ENCODE data around the gene ADGRD1. TPM values are rescaled to one million over a fixed set of nuclear protein-coding genes. Genes with fewer than 3 reads are reported as not detected.
A peak's percentile ranks its signal among the peaks of the same experiment; 100 is the strongest.

Gene ADGRD1
- total RNA-seq, 2 donors from 2014 or later: 143 to 254 TPM

- ATAC-seq (no peak), DNase-seq (no peak)
- intact Hi-C loops (cut with DNase I): no loop called here
Observed at GRCh38 chr12:131012279-131013069, 58.8 kb downstream of the ADGRD1 start.

GRCh38 chr12:131013118-131013517 lies 59.4 kb downstream of the ADGRD1 start:
- no peak for ATAC-seq
- no peak for DNase-seq
- intact Hi-C loops (cut with DNase I): no loop called here

GRCh38 chr12:131014343-131014742 lies 60.6 kb downstream of the ADGRD1 start:
- intact Hi-C loops (cut with DNase I): no loop called here
- ATAC-seq (no peak), DNase-seq (no peak)

GRCh38 chr12:131015581-131016337 lies 62.1 kb downstream of the ADGRD1 start:
- intact Hi-C loops (cut with DNase I): no loop called here
- ATAC-seq: no peak

GRCh38 chr12:131017477-131017991 lies 63.8 kb downstream of the ADGRD1 start:
- intact Hi-C loops (cut with DNase I): no loop called here
- ATAC-seq (no peak), DNase-seq (no peak)

More at GRCh38 chr12:131015581-131016337, 62.1 kb downstream of the ADGRD1 start:
- DNase-seq: no peak

- DNase-seq (no peak), ATAC-seq (no peak)
- intact Hi-C loops (cut with DNase I): no loop called here
Observed at GRCh38 chr12:131018019-131018620, 64.4 kb downstream of the ADGRD1 start.

- DNase-seq: no peak
- no peak for ATAC-seq
- intact Hi-C loops (cut with DNase I): no loop called here
Observed at GRCh38 chr12:131018808-131019397, 65.2 kb downstream of the ADGRD1 start.

GRCh38 chr12:131020326-131021153 lies 66.8 kb downstream of the ADGRD1 start:
- intact Hi-C loops (cut with DNase I): no loop called here
- DNase-seq (no peak), ATAC-seq (peak in 1 of 2 donors; percentile 4)

- DNase-seq (no peak), ATAC-seq (no peak)
- intact Hi-C loops (cut with DNase I): no loop called here
Observed at GRCh38 chr12:131021154-131021541, 67.4 kb downstream of the ADGRD1 start.

- DNase-seq (no peak), ATAC-seq (no peak)
- intact Hi-C loops (cut with DNase I): no loop called here
Observed at GRCh38 chr12:131024026-131024425, 70.3 kb downstream of the ADGRD1 start.

GRCh38 chr12:131024721-131025120 lies 71.0 kb downstream of the ADGRD1 start:
- DNase-seq (no peak), ATAC-seq (no peak)
- intact Hi-C loops (cut with DNase I): no loop called here

- DNase-seq: no peak
- ATAC-seq: no peak
- intact Hi-C loops (cut with DNase I): no loop called here
Observed at GRCh38 chr12:131025234-131025633, 71.5 kb downstream of the ADGRD1 start.

GRCh38 chr12:131025939-131026702 lies 72.4 kb downstream of the ADGRD1 start:
- ATAC-seq: peak; percentile 8 to 10
- DNase-seq: no peak
- intact Hi-C loops (cut with DNase I): no loop called here

GRCh38 chr12:131026754-131027153 lies 73.0 kb downstream of the ADGRD1 start:
- ATAC-seq: no peak
- DNase-seq: no peak
- intact Hi-C loops (cut with DNase I): no loop called here

- ATAC-seq (no peak), DNase-seq (no peak)
- intact Hi-C loops (cut with DNase I): no loop called here
Observed at GRCh38 chr12:131027264-131027663, 73.6 kb downstream of the ADGRD1 start.

- DNase-seq (no peak), ATAC-seq (no peak)
- intact Hi-C loops (cut with DNase I): no loop called here
Observed at GRCh38 chr12:131027876-131028586, 74.3 kb downstream of the ADGRD1 start.

- intact Hi-C loops (cut with DNase I): no loop called here
- ATAC-seq: peak; percentile 66 to 69
- peak; percentile 68 for DNase-seq
Observed at GRCh38 chr12:131028587-131029338, 75.1 kb downstream of the ADGRD1 start.

Data from left cardiac atrium (tissue), 4 donors.